GM18499 (cell line): Measurements from ENCODE around the gene OSBPL3.

Experiments
- ATAC-seq: cut with Tn5 transposase; IDR thresholded peaks from one replicate; pipeline ENCODE4 v1.9.1; 2021; ENCODE audit warnings: moderate number of reproducible peaks; ENCODE audit not compliant: insufficient read depth, unreplicated experiment

Gene OSBPL3

DNA sequence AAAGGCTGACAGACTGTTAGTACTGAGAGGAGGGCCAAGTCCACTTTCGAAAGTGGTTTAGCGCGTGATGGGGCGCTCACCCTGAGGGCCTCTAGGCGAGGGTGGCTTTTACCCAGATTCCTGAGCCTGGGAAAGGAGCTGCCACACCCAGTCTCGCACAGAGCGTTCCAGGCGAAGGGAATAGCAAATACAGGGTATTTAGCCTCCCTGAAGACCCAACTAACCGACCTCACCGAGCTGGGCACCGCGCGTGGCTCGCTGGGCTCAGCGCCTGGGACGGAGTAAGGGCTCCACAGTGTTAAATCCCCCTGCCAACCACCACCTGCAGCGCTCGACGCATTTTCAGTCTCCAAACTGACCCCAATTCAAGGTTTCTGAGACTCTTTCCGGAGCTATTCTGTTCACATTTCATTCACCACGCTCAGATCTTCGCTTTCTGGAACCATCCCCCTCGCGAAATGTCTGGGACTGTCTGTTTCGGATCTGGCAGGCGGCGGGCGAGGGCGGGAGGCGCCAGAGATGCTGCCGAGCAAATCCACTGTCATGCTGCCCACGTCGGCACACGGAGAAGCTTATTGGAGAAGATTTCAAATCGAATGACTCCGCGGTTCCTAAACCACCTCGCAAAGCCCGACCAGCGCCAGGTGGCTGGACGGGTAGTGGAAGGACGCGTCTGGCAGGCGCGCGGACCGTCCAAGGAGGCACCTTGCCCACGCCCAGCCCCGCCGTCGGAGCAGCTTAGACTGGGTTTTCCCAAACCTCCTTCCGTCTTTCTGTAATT is 1.4 kb upstream of the OSBPL3 start:
- no peak for ATAC-seq

DNA sequence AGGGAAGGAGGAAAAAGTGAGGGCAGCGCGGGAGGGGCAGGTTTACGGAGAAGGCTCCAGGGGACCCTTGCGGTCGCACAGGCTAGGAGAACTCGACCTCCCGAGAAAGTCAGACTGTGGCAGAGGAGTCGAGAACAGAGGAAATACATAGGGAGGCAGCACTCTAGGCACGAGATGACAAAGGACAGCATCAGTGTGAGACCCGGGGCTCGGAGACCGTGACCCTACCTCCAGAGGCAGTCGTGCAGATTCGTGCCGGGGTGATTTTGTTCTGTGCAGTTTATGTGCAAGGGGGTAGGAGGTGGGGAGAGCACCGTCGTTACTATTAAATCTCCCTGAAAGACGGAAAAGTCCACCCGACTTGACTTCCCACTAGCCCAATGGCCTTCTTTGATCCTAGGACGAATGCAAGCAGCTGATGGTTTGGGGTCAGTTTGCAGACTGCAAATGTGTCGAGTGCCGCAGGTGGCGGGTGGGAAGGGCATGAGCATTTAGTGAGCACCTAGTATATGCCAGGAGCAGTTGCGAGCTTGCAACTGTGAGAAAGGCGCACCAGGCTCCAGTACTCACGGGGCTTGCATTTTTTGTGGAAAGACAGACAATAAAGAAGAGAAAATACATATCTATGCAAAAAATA is 674 bp upstream of the OSBPL3 start:
- ATAC-seq, result peak; percentile 4

DNA sequence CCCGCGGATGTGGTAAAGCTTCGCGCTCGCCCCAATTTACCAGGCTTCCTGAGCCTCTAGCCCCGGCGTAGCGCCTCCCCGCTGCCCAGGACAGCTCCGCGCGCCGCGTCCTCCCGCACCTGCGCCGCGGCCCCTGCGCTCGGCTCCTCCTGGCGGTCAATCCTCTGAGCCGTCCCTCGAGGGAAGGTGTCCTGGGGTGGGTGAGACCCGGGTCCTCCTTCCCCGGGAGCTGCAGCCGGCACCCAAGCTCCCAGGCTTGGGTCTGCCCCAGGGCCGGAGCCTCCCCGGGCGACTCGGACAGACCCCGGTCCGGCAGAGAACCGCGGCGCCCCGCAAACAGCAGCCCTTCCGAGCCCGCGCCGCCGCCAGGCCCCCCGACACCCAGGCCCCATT is 512 bp downstream of the OSBPL3 start:
- peak; percentile 36 for ATAC-seq

DNA sequence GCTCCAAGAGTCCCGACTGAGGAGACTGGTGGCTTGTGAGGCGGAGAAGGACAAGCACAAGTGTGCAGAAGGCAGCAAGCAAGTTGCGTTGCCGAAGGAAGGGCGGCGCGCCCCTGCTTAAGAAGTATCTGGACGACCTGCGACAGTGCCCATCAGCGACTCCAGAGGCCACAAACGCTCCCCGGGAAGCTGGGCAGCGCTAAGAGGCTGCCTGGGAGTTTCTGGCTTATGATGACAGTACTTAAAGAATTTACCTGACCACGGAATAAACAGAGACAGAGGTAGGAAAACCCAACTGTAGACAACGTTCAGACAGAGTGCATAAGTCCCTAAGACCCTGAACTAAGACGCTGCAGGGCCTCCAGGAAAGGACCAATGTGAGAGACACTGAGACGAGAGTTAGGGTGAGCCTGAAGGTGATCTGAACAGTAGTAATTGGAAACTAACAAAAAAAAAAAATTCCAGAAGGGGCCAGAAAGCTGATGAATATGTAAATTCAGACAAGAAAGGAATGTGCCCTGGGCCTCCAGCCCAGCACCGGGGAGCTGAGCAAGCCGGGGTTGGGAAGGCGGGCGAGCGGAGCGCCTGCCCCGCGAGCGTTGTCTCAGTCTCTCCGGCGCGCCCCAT is 1.0 kb downstream of the OSBPL3 start:
- ATAC-seq, result peak; percentile 4

DNA sequence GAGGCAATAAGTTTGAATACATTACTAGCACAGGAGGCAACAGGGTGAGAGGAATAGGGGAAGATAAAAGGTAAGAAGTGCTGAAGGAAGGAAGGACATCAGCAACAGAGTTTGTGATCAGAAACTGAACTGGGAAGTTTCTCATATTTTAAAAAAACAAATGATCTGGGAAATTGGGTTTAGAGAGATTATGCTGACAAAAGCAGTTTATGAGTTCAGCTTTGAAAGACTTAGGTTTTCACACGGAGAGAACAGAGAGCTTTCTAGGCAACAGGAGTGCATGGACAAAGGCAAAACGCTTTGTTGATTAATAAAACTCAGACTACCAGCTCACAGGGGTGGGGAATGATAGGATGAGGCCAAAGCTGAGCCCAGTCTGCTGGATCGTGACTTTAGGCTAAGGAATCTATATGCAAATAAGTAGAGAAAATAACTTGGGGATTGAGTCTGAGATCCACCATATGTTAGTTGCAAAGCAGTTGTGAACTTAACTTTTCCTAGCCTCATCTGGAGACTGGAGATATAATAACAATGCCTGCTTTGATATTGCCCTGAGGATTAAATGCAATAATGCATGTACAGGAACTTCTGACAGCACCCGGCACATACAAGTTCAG is 4.2 kb downstream of the OSBPL3 start:
- ATAC-seq, result no peak

DNA sequence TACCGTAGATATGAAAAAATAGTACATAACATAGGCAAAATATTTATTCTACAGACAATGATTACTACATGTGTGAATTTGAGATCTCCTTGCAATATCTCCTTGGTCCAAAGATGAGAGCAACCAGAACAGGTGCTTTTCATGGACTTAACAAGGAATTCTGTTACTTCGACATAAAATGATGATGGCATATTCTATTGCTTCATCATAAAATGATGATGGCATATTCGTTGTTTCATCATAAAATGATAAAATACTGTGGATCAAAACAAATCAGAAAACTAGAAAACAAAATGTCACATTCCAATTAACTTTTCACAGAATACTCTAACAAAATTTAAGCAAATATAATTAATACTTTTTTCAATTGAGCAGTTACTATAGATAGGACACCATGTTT is 4.8 kb downstream of the OSBPL3 start:
- no peak for ATAC-seq

DNA sequence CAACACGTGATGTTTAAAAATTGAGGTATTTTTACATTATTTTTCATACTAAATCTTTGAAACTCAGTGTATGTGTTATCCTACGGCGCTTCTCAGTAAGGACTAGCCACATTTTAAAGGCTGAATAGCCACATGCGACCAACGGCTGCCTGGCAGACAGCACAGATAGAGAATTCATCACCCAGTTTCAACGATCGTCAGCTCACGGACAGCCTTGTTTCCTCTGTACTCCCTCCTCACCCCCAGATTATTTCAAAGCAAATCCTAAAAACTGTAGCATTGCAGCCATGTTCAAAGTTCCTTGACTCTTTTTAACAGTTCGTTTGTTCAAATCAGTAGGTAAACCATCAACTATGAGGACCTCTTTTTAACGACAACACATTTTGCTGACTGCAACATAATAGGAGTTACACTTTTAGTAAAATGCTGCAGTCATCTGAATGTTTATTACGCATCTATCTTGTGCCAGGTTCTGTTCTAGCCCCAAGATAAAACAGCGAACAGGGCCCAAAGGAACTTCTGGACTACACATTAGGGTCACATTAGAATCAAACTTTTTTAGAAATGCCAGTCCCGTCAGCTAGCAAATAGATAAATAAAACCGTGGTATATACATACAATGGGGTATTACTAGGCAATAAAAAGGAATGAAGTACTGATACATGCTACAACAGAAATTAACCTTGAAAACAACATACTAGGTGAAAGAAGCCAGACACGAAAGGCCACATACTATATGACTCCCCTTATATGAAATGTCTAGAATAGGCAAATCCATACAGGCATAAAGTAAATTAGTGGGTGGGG is 5.7 kb downstream of the OSBPL3 start:
- ATAC-seq, result no peak

DNA sequence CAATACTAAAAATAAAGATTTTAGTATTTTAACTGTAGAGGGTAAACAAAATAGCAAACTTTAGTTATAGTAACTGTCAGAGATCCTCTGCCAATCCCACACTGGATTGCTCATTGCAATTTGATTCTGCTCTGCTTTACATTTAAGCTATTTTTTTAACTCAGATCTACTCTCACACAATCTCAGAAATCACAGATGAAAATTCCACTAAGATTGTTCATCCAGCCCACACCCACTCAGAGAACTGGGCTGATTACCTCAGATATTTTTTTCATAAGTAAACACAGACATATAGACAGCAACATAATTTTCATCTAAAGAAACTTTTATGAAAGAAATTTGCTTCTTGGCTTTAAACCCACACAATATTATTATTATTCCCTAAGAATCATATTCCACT is 7.0 kb downstream of the OSBPL3 start:
- no peak for ATAC-seq

DNA sequence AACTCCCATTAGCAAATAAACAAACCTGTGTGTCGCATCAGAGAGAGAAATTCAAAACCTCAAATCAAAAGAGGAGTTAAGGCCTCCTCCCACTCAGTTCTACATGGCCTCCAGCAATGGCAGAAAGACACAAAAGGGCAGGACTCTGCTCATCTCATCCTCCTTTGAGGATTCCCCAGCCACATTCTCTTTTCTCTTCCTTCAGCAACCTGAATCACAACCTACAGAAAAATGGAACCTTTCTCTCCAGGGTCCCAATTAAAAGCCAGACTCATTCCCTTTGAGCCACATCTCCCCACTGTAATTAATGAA is 7.9 kb downstream of the OSBPL3 start:
- no peak for ATAC-seq

DNA sequence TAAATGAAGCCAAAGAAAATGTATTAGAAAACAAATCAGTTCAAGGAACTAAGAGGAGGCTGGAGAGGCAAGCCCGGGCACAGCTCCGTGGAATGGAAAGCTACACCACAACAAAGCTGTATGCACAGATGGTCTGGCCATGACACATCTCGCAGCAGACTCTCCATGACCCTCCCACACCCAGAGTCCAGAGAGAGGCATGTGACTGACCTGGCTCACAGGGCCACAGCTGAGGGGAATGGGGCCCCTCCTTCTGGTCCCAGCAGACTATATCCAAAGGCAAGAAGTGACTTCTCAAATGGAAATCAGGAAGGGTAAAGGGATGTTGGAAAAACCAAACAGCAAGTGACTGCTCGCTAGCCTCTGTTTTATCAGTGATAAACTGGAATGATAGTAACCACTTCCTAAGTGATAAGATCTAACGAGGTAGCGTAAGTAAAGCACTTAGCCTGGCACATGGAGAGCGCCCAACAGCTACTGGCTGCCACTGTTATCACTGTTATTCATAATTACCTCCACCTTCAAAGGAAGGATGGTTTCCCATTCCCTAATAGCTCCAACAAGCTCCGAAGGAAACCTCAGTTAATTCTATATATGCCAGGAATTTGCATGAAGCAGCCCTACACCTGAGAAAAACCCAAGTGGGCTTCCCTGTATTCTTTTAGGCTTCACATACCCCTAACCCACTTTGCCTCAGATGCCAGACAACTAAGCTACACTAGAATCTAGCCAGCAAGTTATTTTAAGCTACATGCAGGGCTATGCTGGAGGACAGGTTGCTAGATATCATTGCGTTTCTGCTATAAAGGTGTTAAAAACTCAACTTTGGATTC is 8.4 kb downstream of the OSBPL3 start:
- ATAC-seq, result no peak

DNA sequence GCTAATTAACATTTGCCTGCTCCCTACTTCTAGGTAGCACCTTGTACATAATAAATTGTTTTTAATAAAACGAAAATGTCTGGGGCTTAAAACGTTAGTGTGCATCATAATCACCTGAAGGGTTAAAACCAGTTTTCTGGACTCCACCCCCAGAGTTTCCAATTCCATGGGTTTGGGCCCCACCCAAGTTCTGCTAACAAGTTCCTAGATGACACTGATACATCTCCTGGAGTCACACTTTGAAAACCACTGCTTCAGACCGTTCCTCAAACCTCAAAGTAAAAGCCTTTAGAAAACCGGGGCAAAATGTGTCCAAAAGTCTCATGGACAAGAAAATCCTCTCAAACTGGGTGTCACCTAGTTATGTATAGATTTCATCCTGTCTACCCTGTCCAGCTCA is 9.3 kb downstream of the OSBPL3 start:
- ATAC-seq, result no peak

DNA sequence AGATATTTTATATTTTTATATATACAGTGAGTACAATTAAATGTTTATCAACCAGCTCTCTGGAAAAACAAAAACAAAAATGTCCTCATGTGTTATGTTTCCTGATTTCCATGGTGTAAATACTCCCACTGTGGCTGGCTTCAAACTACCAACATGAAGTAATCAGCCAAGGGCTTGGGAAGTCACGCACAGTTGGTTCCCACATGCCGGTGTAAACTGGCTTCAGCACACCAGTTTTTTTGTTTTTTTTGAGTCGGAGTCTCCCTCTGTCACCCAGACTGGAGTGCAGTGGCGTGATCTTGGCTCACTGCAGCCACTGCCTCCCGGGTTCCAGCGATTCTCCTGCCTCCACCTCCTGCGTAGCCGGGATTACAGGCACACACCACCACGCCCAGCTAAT is 11.8 kb downstream of the OSBPL3 start:
- no peak for ATAC-seq

DNA sequence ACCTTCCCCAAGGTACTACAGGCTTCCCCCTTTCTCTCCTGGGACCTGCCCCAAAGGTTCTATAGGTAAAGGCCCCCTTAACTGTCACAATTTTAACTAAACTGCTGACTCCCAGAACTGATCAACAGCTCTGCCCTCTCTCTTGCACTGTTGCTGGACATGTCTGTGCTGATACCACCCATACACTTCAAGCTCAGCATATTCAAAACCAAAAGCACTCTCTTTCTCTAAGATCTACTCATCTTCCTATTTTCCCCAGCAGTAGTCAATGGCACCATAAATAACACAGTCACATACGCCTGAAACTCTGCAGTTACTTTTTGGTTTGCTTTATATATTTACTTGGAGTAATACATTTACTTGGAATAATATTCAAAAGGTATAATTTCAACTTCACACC is 12.3 kb downstream of the OSBPL3 start:
- no peak for ATAC-seq

DNA sequence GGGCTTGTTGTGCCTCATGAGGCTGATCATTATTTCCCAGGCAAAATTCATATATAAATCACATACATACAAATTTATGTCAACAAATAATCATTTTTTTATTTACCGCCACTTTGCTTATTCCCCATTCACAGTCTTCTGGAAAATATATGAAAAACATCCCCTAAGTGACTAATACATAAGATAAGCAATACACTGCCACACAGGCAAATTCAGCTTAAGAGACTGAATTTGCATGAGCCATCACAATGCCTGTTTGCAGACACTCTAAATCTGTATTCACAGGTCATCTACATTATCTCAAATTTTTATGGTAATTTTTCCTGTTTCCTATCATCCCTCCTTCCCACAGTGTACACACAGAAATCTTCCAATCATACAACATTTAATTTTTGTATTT is 13.2 kb downstream of the OSBPL3 start:
- ATAC-seq, result no peak

DNA sequence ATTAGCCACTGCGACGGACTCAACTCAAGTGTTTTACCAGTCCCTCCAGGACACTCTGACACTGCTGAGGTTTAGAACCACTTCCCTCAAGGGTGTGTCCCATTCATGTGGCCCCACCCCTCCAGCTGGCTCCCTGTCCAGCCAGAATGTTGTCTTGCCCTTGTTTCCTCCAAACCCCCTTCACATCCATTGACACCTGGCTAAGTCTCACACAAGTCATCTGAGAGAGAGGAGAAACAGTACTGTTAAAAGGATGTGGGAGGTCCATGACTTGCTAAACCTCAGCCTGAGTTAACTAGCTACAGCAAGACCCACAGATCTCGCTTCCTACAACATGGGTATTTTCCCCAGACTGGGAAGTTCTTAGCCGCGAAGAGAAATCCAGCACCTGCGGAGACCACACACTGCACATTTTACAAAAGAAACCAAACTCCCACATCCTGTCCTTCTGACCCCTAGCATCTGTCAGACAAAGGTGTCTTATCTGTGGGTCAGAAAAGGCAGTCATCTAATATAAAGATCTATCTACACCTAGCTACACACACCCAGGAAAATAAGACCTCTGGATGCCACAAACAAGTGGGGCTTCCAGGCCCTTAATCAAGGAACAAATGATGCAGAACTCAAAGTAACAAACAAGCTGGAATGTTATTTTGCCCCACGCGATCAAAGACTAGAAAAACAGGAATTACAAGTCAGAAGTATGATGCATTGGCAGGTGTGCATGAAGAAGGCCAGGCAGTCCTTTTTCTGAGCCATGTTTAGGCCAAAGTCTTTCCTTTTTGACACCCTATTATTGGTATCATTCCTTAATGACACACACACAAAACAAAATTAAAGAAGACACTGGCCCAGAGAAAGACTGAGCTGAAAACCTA is 13.9 kb downstream of the OSBPL3 start:
- ATAC-seq, result peak; percentile 82

DNA sequence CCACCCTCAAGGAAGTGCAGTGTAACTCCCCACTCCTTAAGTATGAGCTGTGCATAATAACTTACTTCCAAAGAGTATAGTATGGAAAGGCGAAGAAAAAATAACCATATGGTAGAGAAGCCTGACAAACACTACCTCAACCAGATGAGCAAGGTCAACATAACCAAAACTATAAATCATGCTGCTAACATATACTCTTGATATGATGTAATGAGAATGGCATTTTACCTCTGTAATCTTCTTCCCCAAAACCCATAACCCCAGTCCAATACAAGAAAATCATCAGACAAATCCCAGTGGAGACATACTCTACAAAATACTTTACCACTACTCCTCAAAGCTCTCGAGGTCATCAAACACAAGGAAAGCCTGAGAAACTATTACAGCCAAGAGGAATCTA is 15.8 kb downstream of the OSBPL3 start:
- no peak for ATAC-seq

DNA sequence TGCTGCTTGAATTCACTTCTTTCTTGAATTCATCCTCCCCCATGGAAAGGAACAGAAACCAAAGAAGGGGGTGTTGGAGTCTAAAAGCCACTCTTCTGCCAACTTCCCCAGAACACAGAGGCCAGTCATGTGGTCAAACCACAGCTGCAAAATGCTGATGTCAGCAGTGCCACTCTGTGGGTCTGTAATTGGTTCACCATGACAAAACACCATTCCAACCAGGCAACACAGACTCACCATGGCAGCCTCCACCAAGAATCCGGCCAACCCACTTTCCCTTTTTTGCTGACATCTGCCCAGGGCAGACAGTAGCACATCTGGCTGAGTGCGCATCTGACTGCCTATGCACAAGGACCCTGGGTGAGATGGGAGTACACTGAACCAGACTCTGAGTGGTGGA is 16.8 kb downstream of the OSBPL3 start:
- ATAC-seq, result no peak

DNA sequence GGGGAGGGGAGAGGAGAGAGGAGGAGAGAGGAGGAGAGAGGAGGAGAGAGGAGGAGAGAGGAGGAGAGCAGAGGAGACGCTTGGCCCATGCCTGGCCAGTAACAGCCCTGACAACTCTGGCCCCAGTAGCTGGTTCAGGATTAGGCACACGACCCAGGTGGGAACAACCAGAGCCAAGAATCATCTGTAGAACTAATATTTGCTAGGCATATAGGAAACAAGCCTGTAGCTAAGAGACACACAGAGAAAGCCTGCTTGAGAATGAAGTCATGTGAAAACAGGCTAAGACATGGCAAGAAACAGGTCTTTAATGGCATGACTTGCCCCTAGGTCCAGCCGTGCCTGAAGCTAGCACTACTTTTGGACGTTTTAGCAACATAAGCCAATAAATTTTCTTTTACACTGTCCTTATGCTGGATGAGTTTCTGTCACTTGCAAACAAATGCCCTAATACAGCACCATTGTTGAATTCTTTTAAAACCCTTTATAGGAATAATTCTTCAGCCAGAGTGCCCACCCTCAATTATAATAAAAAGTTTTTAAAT is 17.5 kb downstream of the OSBPL3 start:
- no peak for ATAC-seq
